Stimulated activated CD4-positive, alpha-beta T cell treated with anti-CD3 and anti-CD28 coated beads, Interleukin-2, amount 100 ng/mL, for 48 hours (primary cell): ENCODE data around the gene SNX18.

Experiments used
- DNase-seq, 2 donors: peaks; one replicate each; pipeline ENCODE4 v3.0.0-alpha.2; 2020

Gene SNX18

DNA sequence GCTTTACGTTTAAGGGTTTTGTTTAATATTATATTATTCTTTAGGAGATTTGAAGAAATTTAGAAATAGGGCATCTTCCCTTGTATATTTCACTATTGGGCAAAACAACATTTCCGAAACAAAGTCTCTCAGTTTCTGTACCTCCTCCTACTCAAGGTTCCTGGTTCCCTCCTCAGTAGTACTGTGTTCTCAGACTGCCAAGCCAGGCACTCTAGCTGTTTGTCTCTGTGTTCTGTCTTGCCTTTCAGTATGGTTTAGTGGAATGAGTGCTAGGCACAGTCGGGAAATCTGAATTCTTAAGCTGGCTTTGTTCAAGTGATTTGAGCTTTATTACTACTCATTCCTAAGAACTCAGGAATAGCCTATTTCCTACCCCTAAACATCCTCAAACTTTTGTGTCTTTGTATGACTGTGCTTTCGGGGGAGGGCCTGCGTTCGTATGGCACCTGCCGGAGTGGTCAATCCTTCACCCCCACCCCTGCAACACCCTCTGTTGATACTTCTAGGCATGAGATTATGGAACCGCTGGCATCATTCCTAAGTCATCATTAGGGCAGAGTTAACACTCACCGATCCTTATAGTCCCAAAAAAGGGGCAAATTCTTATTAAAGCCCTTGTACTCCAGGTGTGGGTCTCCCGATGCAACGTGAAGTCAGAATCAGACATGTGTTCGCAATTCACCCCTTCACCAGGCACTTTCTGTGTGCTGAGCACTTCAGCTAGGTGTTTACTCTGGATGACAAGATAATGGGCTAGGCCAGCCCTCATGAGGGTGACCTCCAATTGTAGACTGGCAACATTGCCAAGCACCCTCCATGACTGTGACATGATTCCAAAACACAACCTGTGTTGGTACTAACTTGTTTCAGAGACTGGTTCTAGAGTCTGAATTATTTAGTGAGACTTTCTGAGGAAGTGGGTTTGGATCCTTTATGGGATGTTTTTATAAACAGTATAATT, 24.5 kb downstream of the SNX18 start:
- DNase-seq = no peak

DNA sequence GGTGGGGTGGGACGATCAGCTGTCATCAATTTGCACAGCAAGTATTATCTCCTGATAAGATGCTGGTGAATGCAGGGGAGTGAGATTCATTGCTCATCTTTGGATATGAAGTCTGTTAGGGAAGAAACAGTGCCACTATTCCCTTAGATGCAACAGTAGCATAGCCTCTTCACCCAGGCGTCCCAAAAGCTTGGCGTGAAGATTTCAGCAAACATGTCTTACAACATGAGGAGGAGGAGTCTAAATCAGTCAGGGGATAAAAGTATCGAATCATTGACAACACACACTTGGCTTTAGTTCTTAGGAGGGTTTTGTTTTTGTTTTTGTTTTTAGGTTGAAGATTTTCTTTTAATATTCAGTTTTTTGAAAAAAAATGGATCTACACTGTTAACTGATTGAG, 26.5 kb downstream of the SNX18 start:
- DNase-seq = no peak

DNA sequence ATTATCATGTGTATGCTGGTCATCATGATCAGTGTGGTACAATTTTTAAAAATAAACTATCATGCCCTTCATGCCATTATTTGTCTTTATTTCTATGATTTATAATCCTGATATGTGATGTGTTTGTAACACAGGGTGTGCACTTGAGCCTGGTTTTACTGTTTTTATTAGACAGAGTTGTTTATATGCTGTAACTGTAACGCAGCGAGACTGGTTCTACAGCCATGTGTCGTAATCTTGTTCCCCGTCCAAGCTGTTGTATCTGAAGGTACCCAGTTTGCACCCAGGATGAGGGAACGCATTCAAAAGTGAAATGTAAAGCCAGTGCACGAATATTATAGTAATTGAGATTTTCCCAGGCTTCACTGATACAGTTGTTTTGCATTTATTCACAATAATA, 28.2 kb downstream of the SNX18 start:
- no peak for DNase-seq

DNA sequence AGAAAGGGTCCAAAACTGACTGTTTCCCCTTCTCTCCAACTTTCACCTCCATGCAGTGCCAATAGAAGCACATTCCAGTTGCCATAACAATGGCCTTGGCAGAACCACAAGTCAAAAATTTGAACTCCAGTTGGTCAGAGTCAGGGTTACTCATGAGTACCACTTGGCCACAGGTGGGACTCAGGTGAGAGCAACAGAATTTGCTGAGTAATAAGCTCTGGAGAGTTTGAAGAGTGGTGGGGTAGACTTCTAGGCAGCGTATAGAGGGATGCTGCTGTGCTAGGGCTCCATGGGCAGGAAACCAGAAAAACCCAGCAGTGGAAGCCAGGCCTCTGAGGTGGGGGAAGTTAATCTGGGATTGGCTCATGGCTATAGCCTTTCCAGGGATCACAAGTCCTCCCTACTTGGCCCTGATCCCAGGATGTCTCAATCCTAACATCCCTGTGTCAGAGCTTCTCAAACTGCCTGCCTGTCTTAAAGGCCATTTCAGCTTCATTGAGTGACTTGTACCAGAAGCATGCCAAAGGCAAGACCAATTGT, 30.2 kb downstream of the SNX18 start:
- no peak for DNase-seq

DNA sequence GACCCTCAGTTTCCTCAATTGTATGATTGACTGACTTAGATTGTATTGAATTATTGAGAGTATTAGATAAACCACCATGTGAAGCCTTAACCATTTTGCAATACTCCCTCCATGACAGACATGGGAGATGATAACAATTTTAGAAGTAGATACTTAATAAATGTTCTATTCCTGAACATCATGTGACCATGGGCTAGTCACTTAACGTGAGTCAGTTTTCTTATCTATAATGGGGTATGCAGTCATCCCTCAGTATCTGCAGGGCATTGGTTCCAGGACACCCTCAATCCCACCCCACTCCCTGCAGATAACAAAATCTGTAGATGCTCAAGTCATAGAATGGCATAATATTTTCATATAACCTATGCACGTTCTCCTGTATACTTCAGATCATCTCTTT, 31.0 kb downstream of the SNX18 start:
- DNase-seq = no peak

DNA sequence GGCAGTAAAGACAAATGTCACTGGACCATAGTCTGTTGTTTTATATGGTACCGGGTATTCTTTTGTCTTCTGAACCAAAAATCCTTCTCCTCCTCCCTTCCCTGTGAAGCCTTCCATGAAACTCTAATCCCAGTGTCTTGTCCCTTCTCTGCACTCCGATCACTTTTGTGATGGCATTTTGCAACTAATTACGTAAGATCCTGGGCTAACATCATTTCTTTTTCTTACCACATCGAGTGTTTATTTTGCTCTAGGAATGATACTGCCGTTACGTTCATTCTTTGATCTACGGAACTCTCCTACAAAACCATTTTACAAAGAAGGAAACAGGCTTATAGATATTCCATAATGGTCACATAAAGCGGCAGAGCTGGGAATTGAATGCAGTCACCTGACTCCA, 33.7 kb downstream of the SNX18 start:
- DNase-seq = no peak

DNA sequence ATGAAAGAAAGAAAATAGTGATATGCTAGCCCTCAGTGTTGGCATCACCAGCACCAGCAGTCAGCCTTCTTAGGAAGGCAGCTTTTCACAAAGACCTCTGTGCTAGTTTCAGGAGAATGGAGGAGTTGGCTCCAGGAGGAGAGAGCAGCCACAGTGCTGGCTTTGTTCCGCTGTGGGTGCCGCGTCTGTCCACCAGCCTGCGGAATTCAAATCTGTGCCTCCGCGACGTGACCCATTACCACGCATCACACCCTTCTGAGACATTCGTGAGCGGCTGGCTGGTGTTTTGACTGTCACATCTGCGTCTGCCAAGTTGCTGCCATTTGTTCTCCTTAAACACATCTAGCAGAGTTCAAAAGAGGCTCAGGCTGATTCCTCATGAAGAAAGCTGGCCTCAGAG, 34.4 kb downstream of the SNX18 start:
- DNase-seq = no peak

DNA sequence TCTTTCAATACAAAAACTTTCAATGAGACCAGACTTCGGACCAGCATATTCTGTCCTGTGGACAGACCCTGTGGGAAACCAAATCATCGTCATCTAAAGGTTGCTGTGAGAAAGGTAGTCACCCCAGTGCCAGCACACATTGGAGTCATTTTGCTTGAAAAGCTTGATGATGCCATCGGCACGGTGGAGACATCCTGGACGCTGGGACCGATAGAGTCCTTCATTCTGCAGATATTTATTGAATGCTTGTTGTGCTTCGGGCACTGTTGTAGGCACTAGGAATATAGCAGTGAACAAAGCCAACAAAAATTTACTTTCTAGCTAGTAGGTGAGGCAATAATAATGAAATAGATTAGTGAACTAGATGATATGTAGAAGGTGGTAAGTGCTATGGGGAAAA, 34.9 kb downstream of the SNX18 start:
- no peak for DNase-seq

DNA sequence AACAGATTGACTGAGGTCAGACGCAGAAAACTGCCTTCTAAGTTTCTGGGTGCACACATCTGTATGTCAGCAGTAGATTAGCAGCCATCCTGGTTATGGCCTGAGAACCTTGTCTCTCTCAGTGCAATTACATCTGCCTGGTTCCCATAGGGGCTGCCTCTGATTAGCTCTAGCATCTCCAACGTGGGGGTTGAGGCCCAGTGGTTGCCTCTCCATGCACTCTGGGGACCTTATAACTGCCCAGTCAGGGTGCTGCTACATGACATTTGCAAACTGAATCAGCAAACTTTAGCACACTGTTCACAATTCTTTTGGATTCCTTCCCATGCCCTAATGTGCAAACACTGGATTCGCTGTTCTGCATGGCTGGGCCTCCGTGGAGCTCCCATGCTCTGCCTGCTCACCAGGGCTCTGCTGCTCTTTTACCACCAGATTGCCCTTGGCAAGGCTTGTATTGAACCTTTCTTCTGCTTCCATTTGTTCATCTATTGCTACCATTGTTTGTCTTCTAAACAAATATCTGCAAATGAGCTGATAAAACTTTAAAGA, 36.2 kb downstream of the SNX18 start:
- DNase-seq = no peak

DNA sequence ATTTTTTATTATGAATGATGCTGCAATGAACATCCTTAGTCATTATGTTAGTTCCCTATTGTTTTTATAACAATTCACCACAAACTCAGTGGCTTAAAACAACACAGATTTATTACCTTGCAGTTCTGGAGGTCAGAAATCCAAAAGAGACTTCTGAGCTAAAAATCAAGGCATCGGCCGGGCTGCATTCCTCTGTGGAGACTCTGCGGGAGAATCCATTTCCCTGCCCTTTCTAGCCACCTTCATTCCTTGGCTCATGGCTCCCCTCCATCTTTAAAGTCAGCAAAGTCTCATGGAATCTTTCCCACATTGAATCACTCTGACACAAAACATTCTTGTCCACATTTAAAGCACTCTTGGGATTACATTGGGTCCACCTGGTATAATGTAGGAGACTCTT, 38.6 kb downstream of the SNX18 start:
- DNase-seq = no peak

DNA sequence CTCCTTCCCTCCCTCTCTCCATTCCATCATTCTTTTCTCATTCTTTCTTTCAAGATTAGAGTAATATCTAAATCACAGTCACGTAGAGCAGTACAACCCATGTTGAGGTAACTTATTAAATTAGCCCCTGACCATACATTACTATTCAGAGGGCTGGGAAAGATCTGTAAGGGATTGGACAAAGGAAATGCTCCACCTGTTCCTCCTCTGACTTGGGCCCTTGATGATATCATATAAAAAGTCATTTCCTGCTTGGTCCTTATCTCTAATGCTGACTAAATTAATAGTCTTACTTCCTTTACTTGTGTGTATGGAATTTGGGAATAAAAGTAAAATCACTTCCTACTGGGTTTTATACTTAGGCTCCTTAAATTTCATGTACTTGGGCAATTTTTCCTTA, 40.8 kb downstream of the SNX18 start:
- DNase-seq = no peak

DNA sequence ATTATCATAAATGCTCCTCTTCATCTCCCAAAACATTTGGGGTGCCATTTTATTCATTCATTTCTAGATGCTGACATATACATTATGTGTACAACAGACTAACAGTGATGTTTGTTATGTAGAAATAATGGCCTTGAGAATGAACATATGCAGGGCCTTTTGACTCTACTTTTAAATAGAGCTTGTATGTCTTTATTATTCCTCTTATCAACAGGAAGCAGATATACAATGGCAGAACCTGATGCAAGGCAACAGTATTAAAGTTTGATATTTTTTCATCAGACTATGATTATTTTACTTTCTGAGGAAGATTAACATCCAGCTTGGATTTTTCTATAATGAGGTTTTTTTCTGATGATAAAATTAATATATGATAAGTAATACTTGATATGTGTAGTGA, 44.1 kb downstream of the SNX18 start:
- DNase-seq = no peak

DNA sequence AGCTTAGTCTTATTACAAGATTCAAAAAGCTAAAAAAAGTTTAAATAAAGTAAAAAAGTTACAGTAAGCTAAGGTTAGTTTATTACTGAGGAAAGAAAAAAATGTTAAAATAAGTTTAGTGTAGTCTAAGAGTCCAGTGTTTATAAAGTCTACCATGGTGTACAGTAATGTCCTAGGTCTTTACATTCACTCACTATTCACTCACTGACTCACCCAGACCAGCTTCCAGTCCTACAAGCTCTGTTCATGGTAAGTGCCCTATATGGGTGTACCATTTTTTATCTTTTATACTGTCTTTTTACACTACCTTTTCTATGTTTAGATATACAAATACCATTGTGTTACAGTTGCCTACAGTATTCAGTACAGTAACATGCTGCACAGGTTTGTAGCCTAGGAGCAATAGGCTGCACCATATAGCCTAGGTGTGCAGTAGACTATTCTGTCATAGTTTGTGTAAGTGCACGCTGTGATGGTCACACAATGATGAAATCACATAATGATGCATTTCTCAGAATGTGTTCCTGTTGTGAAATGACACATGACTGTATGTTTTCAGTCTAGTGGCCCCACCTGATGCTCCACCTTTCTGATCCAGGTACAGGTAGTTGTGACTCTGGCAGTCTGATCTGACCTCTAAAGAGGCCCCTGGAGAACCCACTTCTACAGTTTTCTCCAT, 45.7 kb downstream of the SNX18 start:
- no peak for DNase-seq

DNA sequence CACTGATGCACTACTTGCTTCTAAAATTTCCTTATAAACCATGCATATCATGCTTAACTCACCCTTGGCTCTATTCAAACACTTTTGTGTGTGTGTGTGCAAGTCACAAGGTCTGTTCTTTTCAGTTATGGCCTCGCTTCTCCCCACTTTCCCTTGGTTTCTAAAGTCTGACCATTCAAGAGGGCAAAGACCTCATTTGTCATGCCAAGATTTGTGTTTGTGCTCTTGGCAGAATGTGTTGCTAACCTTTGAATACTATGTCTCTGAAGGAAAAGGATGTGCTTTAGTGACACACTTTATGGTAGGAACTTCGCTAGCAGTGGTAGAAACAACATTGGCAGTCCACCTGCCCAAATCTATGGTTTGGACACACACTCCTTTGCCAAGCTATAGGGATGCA, 50.4 kb downstream of the SNX18 start:
- no peak for DNase-seq

DNA sequence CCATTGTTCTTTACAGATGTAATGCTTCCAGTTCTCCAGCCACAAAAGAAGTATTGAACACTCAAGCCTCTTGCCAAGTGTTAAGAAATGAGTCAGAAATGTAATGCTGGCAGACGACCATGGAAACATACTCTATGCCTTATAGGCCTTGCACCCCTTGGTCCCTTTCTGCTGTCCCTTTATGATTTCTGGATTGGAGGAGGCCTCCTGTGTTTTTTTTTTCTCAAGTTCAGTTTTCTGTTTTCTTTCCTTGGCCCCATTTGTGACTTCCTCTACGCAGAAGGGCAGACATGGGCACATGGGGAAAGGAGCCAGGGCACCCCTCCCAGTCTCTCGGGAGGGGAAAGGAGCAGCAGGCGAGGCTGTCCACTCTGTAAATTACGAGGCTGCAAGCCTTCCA, 53.4 kb downstream of the SNX18 start:
- no peak for DNase-seq

DNA sequence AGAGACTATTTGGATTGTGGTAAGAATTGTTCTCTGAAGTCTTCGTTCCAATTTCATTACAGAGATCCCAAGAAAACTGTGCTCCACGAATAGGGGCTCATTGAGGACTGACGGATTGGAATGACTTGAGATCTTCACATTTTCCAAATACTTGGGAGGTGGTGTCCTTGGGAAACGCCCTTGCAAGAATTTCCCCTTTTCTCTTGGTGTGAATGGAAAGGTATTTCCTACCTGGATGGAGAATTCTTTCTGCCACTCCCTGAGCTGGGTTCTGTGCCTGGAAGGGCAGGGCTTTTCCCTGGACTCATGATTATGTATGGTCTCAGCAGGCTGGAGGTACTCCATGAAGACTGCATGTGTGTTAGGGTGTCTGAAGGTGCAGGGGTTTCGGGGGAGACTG, 53.9 kb downstream of the SNX18 start:
- no peak for DNase-seq

DNA sequence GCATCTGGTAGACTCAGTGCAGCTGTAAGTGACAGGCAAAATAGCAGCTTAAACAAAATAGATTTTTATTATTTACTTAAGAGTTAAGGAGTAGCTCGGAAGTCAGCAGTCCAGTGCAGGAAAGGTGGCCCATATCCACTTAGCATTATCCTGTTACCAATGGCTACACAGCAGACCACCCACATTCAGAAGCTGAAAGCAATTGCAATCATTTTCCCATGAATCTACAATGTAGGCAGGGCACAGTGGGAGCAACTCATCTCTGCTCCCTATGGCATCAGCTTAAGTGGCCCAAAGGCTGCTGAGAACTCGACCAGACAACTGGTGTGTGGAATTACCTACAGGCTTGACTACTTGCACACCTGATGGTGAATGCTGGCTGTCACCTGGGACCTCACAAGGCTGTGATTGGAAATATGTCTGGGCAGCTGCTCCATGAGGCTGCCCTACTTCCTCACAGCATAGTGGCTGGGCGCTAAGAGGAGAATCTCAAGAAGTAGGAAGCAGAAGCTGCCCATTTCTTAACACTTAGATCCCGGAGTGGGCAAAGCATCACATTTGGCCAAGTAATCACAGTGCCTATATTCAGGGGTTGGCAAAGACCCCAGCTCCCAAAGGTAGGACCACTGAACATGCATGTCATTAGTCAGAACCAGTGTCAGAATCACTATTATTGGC, 56.4 kb downstream of the SNX18 start:
- DNase-seq = no peak

DNA sequence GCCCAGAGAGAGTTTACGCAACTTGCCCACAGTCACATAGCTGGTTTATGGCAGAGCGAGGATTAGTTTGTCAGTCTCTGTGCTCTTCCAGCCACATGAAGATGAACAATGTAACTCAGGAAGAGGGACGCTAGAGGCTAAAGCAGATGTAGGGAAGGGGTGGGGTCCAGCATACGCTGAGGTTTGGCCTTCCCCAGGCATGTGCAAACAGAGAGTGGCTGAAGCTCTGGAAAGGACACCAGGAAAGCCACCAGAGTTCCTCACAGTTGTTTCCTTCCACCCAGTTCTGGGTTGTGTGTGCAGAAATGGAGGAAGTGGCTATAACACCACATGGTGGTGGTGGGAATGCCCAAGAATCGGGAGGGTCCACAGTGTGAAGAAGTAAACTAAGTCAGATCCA, 60.0 kb downstream of the SNX18 start:
- no peak for DNase-seq

DNA sequence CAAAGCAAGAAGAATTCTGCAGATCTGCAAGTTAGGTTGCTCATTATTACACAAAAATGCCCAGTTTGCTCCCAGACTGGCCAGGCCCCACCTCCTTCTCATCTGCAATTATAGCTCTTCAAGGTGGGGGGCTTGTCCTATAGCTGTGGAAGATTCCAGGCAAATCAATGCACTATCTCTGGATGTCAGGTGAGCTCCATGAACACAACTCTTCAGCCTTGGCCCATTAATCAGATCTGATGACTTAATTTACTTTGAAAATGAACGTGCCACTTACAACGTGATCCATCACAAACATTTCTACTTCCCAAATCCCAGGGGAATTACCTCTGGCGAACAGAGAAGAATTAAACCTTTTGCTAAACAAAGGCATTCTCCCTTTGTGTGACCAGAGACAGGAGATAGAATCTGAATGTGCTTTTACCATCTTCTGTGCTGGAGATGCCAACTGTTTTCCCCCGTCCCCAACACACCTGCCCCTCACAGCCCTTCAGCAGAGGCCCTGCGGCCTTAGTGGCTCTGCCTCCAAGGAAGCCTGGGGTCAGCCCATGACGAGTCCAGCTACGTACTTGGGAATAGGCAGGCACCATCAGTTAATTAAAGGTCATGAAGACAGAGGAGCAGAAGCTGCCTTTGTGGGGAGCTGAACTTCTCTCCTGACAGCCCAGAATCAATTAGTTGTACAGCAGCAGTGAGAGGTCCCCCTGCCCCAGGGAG, 60.5 kb downstream of the SNX18 start:
- no peak for DNase-seq

DNA sequence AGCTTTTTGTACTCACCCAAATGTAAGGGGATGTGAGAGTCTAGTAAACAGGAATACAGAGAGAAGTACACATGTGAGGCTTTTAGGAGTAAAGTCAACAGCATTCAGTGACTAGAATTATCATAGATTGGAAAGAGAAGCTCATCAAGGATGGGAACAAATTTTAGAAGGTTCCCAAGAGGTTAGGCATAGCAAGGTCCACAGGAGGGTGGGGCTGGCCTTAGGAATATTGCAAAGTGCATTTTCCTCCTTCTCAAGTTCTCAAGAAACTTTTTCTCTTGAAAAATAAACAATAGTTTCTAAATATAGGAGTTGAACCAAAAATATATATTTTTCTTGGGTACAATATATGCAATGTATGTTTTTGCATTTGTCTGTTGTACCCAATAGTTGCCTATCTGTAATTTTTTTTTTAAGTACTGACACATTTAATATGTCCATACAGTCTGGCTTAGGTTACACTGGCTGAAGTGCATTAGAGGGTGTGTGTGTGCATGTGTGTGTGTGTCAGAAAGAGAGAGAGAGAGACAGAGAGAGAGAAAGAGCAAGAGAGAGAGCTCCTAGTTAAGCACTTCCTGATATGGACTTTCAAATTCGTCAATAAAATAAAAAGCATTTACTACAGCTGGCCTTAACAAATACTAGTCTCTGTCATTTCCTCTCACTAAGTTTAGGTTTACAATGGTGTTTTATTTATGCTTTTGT, 62.2 kb downstream of the SNX18 start:
- DNase-seq = no peak

DNA sequence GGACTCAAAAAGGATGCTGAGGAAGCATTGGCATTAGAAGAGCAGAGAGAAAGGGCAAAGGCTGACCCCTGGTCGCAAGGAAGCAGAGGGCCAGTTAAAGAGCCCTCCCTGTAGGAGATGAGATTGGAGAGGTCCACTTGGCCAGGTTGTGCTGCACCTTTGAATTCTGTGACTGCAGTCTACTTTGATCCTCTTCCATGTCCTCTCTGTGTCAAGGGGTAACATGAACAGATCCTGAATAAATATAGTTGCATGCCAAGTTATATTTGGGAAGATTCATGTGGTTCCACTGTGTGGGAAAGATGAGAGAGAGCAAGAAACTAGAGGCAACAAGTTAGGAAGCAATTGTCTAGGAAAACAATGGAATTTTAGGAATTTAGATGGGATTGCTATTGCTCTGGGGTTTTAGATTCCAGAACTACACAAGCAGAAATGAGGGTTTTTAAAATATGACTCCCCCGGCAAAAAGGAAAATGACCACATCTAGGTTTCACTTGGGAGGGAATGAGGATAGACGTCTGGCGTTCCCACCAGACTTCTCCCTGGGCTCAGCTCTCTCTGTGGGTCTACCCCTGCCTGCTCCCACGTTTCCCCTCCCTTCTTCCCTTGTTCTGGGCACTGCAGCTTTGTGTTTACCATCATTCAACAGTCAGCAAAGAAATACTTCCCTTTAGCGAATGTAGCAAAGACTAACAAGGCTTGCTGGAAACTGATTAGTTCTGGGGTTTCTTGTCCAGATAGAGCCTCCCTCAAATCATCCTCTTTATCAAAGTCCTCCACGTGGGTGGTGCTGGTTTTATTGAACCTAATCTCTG, 63.6 kb downstream of the SNX18 start:
- no peak for DNase-seq
